ENCODE results near the gene GGCX.

DNA sequence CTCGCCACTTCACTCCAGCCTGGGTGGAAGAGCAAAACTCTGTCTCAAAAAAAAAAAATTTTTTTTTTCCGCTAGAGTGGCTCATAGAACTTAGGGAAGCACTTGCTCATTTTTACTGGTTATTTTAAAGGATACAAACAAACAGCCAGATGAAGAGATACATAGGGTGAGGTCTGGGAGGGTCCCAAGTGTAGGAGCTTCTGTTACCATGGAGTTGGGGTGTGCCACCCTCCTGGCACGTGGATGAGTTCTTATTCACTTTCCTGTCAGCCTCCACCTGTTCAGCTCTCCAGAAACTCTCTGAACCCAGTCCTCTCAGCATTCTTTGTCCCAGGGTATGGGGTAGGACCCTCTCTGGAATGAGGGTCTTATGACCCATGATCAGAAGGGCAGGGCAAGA is 27.2 kb downstream of the GGCX start:
- TF ChIP-seq, protein P1, sequence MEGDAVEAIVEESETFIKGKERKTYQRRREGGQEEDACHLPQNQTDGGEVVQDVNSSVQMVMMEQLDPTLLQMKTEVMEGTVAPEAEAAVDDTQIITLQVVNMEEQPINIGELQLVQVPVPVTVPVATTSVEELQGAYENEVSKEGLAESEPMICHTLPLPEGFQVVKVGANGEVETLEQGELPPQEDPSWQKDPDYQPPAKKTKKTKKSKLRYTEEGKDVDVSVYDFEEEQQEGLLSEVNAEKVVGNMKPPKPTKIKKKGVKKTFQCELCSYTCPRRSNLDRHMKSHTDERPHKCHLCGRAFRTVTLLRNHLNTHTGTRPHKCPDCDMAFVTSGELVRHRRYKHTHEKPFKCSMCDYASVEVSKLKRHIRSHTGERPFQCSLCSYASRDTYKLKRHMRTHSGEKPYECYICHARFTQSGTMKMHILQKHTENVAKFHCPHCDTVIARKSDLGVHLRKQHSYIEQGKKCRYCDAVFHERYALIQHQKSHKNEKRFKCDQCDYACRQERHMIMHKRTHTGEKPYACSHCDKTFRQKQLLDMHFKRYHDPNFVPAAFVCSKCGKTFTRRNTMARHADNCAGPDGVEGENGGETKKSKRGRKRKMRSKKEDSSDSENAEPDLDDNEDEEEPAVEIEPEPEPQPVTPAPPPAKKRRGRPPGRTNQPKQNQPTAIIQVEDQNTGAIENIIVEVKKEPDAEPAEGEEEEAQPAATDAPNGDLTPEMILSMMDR (IDR thresholded peaks at IDR 0.05; ENCODE audit: low read length) = no peak
- TF ChIP-seq EZH2phosphoT487 (IDR thresholded peaks at IDR 0.05; ENCODE audit: low read length) = no peak
